GM12878 (cell line): ENCODE results near the gene CCDC97. TPM values are rescaled to one million over a fixed set of nuclear protein-coding genes. Genes with fewer than 3 reads are reported as not detected.

ENCODE experiments used
- CHD2 ChIP-seq: IDR thresholded peaks from 2 replicates; pipeline ENCODE4 v1.6.1; 2011; ENCODE audit warnings: low read depth, low read length, improper control_type of control experiment, borderline replicate concordance
- CREM ChIP-seq: IDR thresholded peaks from 2 replicates; pipeline ENCODE4 v1.6.1; 2014; ENCODE audit warnings: antibody characterized with exemption, low read depth
- IKZF1 ChIP-seq: fragments of 450-650 bp; conservative IDR thresholded peaks from 2 replicates; pipeline ENCODE4 v1.6.1; 2017; ENCODE audit warnings: antibody characterized with exemption, mild to moderate bottlenecking
- MTA2 ChIP-seq: fragments of 450-650 bp; IDR thresholded peaks from 2 replicates; pipeline ENCODE4 v1.6.1; 2016; ENCODE audit warnings: low read depth, mild to moderate bottlenecking, moderate library complexity
- NBN ChIP-seq: fragments of 450-650 bp; IDR thresholded peaks from 2 replicates; pipeline ENCODE4 v1.6.1; 2016
- NRF1 ChIP-seq: conservative IDR thresholded peaks from 2 replicates; pipeline ENCODE4 v1.6.1; 2011; ENCODE audit warnings: mild to moderate bottlenecking, low read depth, low read length, improper control_type of control experiment
- RBBP5 ChIP-seq: fragments of 200-600 bp; sonication (generic); conservative IDR thresholded peaks from 2 replicates; pipeline ENCODE4 v1.6.1; 2016
- RCOR1 ChIP-seq: conservative IDR thresholded peaks from 2 replicates; pipeline ENCODE4 v1.6.1; 2012; ENCODE audit warnings: low read depth, low read length, improper control_type of control experiment
- RFX5 ChIP-seq: IDR thresholded peaks from 2 replicates; pipeline ENCODE4 v1.6.1; 2011; ENCODE audit warnings: low read depth, low read length, improper control_type of control experiment
- SP1 ChIP-seq: IDR thresholded peaks from one replicate; pipeline ENCODE4 v1.6.1; 2011; ENCODE audit warnings: low read depth, low read length
- TCF12 ChIP-seq: IDR thresholded peaks from 2 replicates; pipeline ENCODE4 v1.6.1; 2011; ENCODE audit warnings: low read depth, mild to moderate bottlenecking, low read length
- TCF7 ChIP-seq: IDR thresholded peaks from 2 replicates; pipeline ENCODE4 v1.6.1; 2014; ENCODE audit warnings: antibody characterized with exemption, borderline replicate concordance
- ZNF24 ChIP-seq: fragments of 450-650 bp; IDR thresholded peaks from 2 replicates; pipeline ENCODE4 v1.6.1; 2017; ENCODE audit warnings: antibody characterized with exemption, mild to moderate bottlenecking
- ZNF384 ChIP-seq: IDR thresholded peaks from 2 replicates; pipeline ENCODE4 v1.6.1; 2012; ENCODE audit warnings: low read depth, mild to moderate bottlenecking, low read length, improper control_type of control experiment, borderline replicate concordance
- polyA plus RNA-seq, 11 experiments: library from polyadenylated mRNA; depleted of rRNA in 4 of 11; unstranded in 6 of 11; stranded (reverse) in 5 of 11; fragments of >200 nt; fragmentation: Nextera tagmentation in 4 of 11; fragmentation: Illumina TruSeq in 1 of 11; extraction: Ambion mirVana in 4 of 11; extraction: Trizol in 1 of 11; gene quantifications; 1 replicate in 1 of 11; 2 replicates in 10 of 11; pipeline versions ENCODE4 v1.2.1 to v1.2.3, GENCODE V29; 2011 to 2016; ENCODE audit warnings: inconsistent platforms in 2 of 11, missing spikeins in 2 of 11, low read depth in 1 of 11
- total RNA-seq, 4 experiments: library from RNA; depleted of rRNA in 3 of 4; stranded (reverse); fragments of >200 nt in 3 of 4; fragmentation: Illumina TruSeq in 1 of 4; extraction: Trizol in 1 of 4; gene quantifications; 2 replicates each; pipeline versions ENCODE4 v1.2.1 to v1.2.3, GENCODE V29; 2013 to 2021
- TF ChIP-seq, protein P1 (sequence below): fragments of 450-650 bp; IDR thresholded peaks from 2 replicates; pipeline ENCODE4 v1.6.1; 2018; ENCODE audit warnings: mild to moderate bottlenecking, low read depth, moderate library complexity; ENCODE audit not compliant: partially characterized antibody
- TF ChIP-seq, protein P2 (sequence below): fragments of 450-650 bp; IDR thresholded peaks from 2 replicates; pipeline ENCODE4 v1.6.1; 2014; ENCODE audit warnings: mild to moderate bottlenecking
- TF ChIP-seq, protein P3 (sequence below): fragments of 450-650 bp; IDR thresholded peaks from 2 replicates; pipeline ENCODE4 v1.6.1; 2018; ENCODE audit warnings: borderline replicate concordance, mild to moderate bottlenecking; ENCODE audit not compliant: partially characterized antibody
- TF ChIP-seq, protein P4 (sequence below): fragments of 450-650 bp; IDR thresholded peaks from 2 replicates; pipeline ENCODE4 v1.6.1; 2017; ENCODE audit warnings: mild to moderate bottlenecking
- TF ChIP-seq, protein P5 (sequence below): fragments of 450-650 bp; formaldehyde crosslinking; IDR thresholded peaks from 2 replicates; pipeline ENCODE4 v1.4.0; 2020; ENCODE audit warnings: mild to moderate bottlenecking, moderate library complexity

The CCDC97 gene
- total and polyA plus RNA-seq, 10 of the 15 experiments (the other 5 are each of a cell fraction or from before 2014, with no cell fraction given) = 1.8 to 34.1 (median 18.8) TPM

DNA sequence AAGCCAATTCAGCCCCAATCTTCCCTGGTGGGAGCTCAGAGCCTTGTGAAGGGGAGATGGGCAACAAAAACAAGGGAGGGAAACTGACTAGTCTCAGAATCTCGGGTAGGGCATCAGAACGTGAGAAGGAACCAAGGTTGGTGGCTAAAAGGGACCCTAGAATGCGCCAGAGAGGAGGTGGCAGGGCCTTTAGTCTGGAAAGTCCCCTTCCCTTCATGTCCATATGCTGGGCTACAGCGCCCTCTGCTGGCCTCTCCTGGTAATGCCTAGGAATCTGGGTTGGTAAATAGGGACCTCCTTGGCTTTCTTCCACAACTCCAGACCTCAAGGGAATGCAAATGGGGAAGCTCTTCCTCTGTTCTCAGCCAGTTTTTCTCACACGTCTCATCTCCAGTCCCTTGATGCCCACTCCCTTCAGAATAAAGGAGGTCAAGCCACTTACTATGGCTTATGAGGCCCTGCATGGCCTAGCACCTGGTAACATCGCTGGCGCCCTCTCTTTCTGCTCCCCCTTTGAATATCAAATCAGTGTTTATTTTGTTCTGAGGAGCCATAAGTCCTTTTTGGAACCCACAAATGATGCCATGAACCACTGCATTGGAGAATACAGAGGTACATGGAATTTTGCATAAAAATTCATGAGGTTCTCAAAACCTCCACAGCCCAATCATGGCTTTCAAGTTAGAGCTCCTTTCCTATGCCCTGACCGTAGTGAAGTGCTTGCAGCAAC is 1.4 kb upstream of the CCDC97 start (continued):
- TF ChIP-seq, protein P1, sequence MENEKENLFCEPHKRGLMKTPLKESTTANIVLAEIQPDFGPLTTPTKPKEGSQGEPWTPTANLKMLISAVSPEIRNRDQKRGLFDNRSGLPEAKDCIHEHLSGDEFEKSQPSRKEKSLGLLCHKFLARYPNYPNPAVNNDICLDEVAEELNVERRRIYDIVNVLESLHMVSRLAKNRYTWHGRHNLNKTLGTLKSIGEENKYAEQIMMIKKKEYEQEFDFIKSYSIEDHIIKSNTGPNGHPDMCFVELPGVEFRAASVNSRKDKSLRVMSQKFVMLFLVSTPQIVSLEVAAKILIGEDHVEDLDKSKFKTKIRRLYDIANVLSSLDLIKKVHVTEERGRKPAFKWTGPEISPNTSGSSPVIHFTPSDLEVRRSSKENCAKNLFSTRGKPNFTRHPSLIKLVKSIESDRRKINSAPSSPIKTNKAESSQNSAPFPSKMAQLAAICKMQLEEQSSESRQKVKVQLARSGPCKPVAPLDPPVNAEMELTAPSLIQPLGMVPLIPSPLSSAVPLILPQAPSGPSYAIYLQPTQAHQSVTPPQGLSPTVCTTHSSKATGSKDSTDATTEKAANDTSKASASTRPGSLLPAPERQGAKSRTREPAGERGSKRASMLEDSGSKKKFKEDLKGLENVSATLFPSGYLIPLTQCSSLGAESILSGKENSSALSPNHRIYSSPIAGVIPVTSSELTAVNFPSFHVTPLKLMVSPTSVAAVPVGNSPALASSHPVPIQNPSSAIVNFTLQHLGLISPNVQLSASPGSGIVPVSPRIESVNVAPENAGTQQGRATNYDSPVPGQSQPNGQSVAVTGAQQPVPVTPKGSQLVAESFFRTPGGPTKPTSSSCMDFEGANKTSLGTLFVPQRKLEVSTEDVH = no peak
- peak; percentile 66 for TF ChIP-seq NBN
- no peak for TF ChIP-seq ZNF384
- no peak for TF ChIP-seq CHD2
- TF ChIP-seq CREM = no peak
- no peak for TF ChIP-seq RFX5
- TF ChIP-seq TCF7 = no peak
- TF ChIP-seq, protein P2, sequence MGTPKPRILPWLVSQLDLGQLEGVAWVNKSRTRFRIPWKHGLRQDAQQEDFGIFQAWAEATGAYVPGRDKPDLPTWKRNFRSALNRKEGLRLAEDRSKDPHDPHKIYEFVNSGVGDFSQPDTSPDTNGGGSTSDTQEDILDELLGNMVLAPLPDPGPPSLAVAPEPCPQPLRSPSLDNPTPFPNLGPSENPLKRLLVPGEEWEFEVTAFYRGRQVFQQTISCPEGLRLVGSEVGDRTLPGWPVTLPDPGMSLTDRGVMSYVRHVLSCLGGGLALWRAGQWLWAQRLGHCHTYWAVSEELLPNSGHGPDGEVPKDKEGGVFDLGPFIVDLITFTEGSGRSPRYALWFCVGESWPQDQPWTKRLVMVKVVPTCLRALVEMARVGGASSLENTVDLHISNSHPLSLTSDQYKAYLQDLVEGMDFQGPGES = no peak
- no peak for TF ChIP-seq TCF12
- TF ChIP-seq SP1 = no peak
- TF ChIP-seq MTA2 = no peak
- no peak for TF ChIP-seq NRF1
- no peak for TF ChIP-seq RBBP5
- TF ChIP-seq IKZF1 = peak; percentile 79; the same call in 1 of the 2 replicates
- TF ChIP-seq, protein P3, sequence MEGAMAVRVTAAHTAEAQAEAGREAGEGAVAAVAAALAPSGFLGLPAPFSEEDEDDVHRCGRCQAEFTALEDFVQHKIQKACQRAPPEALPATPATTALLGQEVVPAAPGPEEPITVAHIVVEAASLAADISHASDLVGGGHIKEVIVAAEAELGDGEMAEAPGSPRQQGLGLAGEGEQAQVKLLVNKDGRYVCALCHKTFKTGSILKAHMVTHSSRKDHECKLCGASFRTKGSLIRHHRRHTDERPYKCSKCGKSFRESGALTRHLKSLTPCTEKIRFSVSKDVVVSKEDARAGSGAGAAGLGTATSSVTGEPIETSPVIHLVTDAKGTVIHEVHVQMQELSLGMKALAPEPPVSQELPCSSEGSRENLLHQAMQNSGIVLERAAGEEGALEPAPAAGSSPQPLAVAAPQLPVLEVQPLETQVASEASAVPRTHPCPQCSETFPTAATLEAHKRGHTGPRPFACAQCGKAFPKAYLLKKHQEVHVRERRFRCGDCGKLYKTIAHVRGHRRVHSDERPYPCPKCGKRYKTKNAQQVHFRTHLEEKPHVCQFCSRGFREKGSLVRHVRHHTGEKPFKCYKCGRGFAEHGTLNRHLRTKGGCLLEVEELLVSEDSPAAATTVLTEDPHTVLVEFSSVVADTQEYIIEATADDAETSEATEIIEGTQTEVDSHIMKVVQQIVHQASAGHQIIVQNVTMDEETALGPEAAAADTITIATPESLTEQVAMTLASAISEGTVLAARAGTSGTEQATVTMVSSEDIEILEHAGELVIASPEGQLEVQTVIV = no peak
- TF ChIP-seq ZNF24 = no peak
- no peak for TF ChIP-seq RCOR1
- TF ChIP-seq, protein P4, sequence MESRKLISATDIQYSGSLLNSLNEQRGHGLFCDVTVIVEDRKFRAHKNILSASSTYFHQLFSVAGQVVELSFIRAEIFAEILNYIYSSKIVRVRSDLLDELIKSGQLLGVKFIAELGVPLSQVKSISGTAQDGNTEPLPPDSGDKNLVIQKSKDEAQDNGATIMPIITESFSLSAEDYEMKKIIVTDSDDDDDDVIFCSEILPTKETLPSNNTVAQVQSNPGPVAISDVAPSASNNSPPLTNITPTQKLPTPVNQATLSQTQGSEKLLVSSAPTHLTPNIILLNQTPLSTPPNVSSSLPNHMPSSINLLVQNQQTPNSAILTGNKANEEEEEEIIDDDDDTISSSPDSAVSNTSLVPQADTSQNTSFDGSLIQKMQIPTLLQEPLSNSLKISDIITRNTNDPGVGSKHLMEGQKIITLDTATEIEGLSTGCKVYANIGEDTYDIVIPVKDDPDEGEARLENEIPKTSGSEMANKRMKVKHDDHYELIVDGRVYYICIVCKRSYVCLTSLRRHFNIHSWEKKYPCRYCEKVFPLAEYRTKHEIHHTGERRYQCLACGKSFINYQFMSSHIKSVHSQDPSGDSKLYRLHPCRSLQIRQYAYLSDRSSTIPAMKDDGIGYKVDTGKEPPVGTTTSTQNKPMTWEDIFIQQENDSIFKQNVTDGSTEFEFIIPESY = peak; percentile 72; the same call in 1 of the 2 replicates
- TF ChIP-seq, protein P5, sequence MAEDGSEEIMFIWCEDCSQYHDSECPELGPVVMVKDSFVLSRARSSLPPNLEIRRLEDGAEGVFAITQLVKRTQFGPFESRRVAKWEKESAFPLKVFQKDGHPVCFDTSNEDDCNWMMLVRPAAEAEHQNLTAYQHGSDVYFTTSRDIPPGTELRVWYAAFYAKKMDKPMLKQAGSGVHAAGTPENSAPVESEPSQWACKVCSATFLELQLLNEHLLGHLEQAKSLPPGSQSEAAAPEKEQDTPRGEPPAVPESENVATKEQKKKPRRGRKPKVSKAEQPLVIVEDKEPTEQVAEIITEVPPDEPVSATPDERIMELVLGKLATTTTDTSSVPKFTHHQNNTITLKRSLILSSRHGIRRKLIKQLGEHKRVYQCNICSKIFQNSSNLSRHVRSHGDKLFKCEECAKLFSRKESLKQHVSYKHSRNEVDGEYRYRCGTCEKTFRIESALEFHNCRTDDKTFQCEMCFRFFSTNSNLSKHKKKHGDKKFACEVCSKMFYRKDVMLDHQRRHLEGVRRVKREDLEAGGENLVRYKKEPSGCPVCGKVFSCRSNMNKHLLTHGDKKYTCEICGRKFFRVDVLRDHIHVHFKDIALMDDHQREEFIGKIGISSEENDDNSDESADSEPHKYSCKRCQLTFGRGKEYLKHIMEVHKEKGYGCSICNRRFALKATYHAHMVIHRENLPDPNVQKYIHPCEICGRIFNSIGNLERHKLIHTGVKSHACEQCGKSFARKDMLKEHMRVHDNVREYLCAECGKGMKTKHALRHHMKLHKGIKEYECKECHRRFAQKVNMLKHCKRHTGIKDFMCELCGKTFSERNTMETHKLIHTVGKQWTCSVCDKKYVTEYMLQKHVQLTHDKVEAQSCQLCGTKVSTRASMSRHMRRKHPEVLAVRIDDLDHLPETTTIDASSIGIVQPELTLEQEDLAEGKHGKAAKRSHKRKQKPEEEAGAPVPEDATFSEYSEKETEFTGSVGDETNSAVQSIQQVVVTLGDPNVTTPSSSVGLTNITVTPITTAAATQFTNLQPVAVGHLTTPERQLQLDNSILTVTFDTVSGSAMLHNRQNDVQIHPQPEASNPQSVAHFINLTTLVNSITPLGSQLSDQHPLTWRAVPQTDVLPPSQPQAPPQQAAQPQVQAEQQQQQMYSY (CRISPR knock-in tag) = no peak
